Neural cell (in vitro differentiated cells): ENCODE results near the gene FSIP2. TPM values are rescaled to one million over a fixed set of nuclear protein-coding genes. Genes with fewer than 3 reads are reported as not detected.

ENCODE experiments used
- H2AFZ ChIP-seq: fragments of 200-600, 300-800 bp; sonication (generic), shearing (Covaris generic); 2 replicates; pipeline ENCODE4 v1.6.0; 2014; ENCODE audit warnings: low read depth, mild to moderate bottlenecking, antibody characterized with exemption, low read length, moderate library complexity
- H3F3A ChIP-seq: fragments of 200-600 bp; shearing (Covaris generic); 2 replicates; pipeline ENCODE4 v1.6.1; 2016; ENCODE audit warnings: mild to moderate bottlenecking, moderate library complexity, mixed read lengths, antibody characterized with exemption, low read length; ENCODE audit not compliant: insufficient read depth, poor library complexity, severe bottlenecking
- H3K27ac ChIP-seq: fragments of 200-600, 300-800 bp; sonication (generic), shearing (Covaris generic); 2 replicates; pipeline ENCODE4 v1.5.1; 2014; ENCODE audit warnings: mild to moderate bottlenecking, low read length, moderate library complexity
- H3K27me3 ChIP-seq: fragments of 300-800, 200-600 bp; sonication (generic), shearing (Covaris generic); 2 replicates; pipeline ENCODE4 v1.6.0; 2014; ENCODE audit warnings: mild to moderate bottlenecking, low read depth, low read length, moderate library complexity; ENCODE audit not compliant: insufficient read depth
- H3K36me3 ChIP-seq: fragments of 300-800, 200-600 bp; sonication (generic), shearing (Covaris generic); 2 replicates; pipeline ENCODE4 v1.5.1; 2014; ENCODE audit warnings: mild to moderate bottlenecking, antibody characterized with exemption, low read length, moderate library complexity; ENCODE audit not compliant: insufficient read depth
- H3K4me2 ChIP-seq: fragments of 300-800, 200-600 bp; sonication (generic), shearing (Covaris generic); 2 replicates; pipeline ENCODE4 v1.6.0; 2014; ENCODE audit warnings: mild to moderate bottlenecking, low read length
- H3K4me3 ChIP-seq: fragments of 300-800, 200-600 bp; sonication (generic), shearing (Covaris generic); 2 replicates; pipeline ENCODE4 v1.5.1; 2014; ENCODE audit warnings: mild to moderate bottlenecking, low read length, moderate library complexity
- H3K79me2 ChIP-seq: fragments of 200-600 bp; shearing (Covaris generic); replicated peaks from 2 replicates; pipeline ENCODE4 v1.6.0; 2014; ENCODE audit warnings: mild to moderate bottlenecking, low read length, moderate library complexity; ENCODE audit not compliant: insufficient read depth
- H3K9ac ChIP-seq: fragments of 300-800, 200-600 bp; sonication (generic), shearing (Covaris generic); 2 replicates; pipeline ENCODE4 v1.6.1; 2016; ENCODE audit warnings: mild to moderate bottlenecking, low read length, mixed read lengths
- H3K9me2 ChIP-seq: fragments of 200-600 bp; shearing (Covaris generic); 2 replicates; pipeline ENCODE4 v1.6.1; 2016; ENCODE audit warnings: mild to moderate bottlenecking, low read length, mixed read lengths; ENCODE audit not compliant: insufficient read depth
- H3K9me3 ChIP-seq: fragments of 200-600, 300-800 bp; sonication (generic), shearing (Covaris generic); 2 replicates; pipeline ENCODE4 v1.6.1; 2016; ENCODE audit warnings: mild to moderate bottlenecking, mixed run types, low read length, moderate library complexity, mixed read lengths
- H4K20me1 ChIP-seq: fragments of 200-600 bp; shearing (Covaris generic); 2 replicates; pipeline ENCODE4 v1.6.1; 2016; ENCODE audit warnings: mild to moderate bottlenecking, mixed run types; ENCODE audit not compliant: insufficient read depth
- CTCF ChIP-seq: fragments of 450-650 bp; IDR thresholded peaks from 2 replicates; pipeline ENCODE4 v1.5.1; 2014; ENCODE audit warnings: antibody characterized with exemption, mild to moderate bottlenecking, moderate library complexity; ENCODE audit not compliant: poor library complexity, severe bottlenecking
- EP300 ChIP-seq: fragments of 450-650 bp; conservative IDR thresholded peaks from 2 replicates; pipeline ENCODE4 v1.6.1; 2014; ENCODE audit warnings: antibody characterized with exemption, mild to moderate bottlenecking, moderate library complexity; ENCODE audit not compliant: poor library complexity, severe bottlenecking
- EZH2 ChIP-seq: fragments of 200-600, 300-800 bp; shearing (Covaris generic), sonication (generic); IDR thresholded peaks from 2 replicates; pipeline ENCODE4 v1.6.1; 2014; ENCODE audit warnings: antibody characterized with exemption, low read length, borderline replicate concordance, mild to moderate bottlenecking; ENCODE audit not compliant: insufficient read depth, poor library complexity, severe bottlenecking
- MXI1 ChIP-seq: fragments of 450-650 bp; conservative IDR thresholded peaks from 2 replicates; pipeline ENCODE4 v1.6.1; 2014; ENCODE audit warnings: antibody characterized with exemption, mild to moderate bottlenecking; ENCODE audit not compliant: poor library complexity, severe bottlenecking
- POLR2AphosphoS5 ChIP-seq: IDR thresholded peaks from 2 replicates; pipeline ENCODE4 v1.6.1; 2012
- RAD21 ChIP-seq: fragments of 450-650 bp; conservative IDR thresholded peaks from 2 replicates; pipeline ENCODE4 v1.6.1; 2014; ENCODE audit warnings: antibody characterized with exemption, mild to moderate bottlenecking, moderate library complexity
- REST ChIP-seq: IDR thresholded peaks from 2 replicates; pipeline ENCODE4 v1.6.1; 2012; ENCODE audit warnings: borderline replicate concordance
- SMC3 ChIP-seq: fragments of 450-650 bp; conservative IDR thresholded peaks from 2 replicates; pipeline ENCODE4 v1.6.1; 2014; ENCODE audit warnings: antibody characterized with exemption, mild to moderate bottlenecking, moderate library complexity; ENCODE audit not compliant: poor library complexity
- TAF1 ChIP-seq: IDR thresholded peaks from 2 replicates; pipeline ENCODE4 v1.6.1; 2012; ENCODE audit warnings: low read depth
- polyA plus RNA-seq: library from polyadenylated mRNA; depleted of rRNA; stranded (reverse); fragments of >200 nt; gene quantifications from 2 replicates; pipeline ENCODE4 v1.2.3, GENCODE V29; 2014

Gene FSIP2
- polyA plus RNA-seq, 1 donor from 2014 or later, result 11.0 TPM

- no peak overlapping the region for H3K4me3 ChIP-seq
- no peaks in the 10 kb centered on the region for H3K36me3 ChIP-seq
- no peak overlapping the region for H3K9ac ChIP-seq
- no peaks in the 10 kb centered on the region for H3K9me2 ChIP-seq
- no peak for TF ChIP-seq CTCF
- no peak for TF ChIP-seq POLR2AphosphoS5
- no peak for TF ChIP-seq MXI1
- no peak for TF ChIP-seq SMC3
- no peak for TF ChIP-seq RAD21
- no peaks in the 10 kb centered on the region for H4K20me1 ChIP-seq
- H3F3A ChIP-seq, result no peaks in the 10 kb centered on the region
- H3K27ac ChIP-seq, result no peak overlapping the region
- no peak overlapping the region for H2AFZ ChIP-seq
- H3K79me2 ChIP-seq, result no peaks in the 10 kb centered on the region
- no peaks in the 10 kb centered on the region for H3K27me3 ChIP-seq
- no peak overlapping the region for H3K4me2 ChIP-seq
- no peaks in the 10 kb centered on the region for H3K9me3 ChIP-seq
These were observed 85.2 kb downstream of the FSIP2 start for GRCh38 chr2:185823773-185824172.

GRCh38 chr2:185825557-185825956 lies 87.0 kb downstream of the FSIP2 start:
- H3F3A ChIP-seq, result no peaks in the 10 kb centered on the region
- H2AFZ ChIP-seq, result no peak overlapping the region
- no peaks in the 10 kb centered on the region for H3K36me3 ChIP-seq
- H3K4me3 ChIP-seq, result no peak overlapping the region
- no peaks in the 10 kb centered on the region for H3K27me3 ChIP-seq
- no peak for TF ChIP-seq POLR2AphosphoS5
- TF ChIP-seq TAF1, result no peak
- H3K79me2 ChIP-seq, result no peaks in the 10 kb centered on the region
- no peak overlapping the region for H3K9ac ChIP-seq
- no peaks in the 10 kb centered on the region for H3K9me3 ChIP-seq
- H3K4me2 ChIP-seq, result no peak overlapping the region
- no peaks in the 10 kb centered on the region for H4K20me1 ChIP-seq
- no peaks in the 10 kb centered on the region for H3K9me2 ChIP-seq
- no peak overlapping the region for H3K27ac ChIP-seq

- Histone ChIP-seq H3F3A (no peaks in the 10 kb centered on the region), H2AFZ (no peak overlapping the region)
These were observed 89.7 kb downstream of the FSIP2 start for GRCh38 chr2:185828326-185828725.

More at GRCh38 chr2:185828326-185828725, 89.7 kb downstream of the FSIP2 start:
- Histone ChIP-seq H3K79me2 (no peaks in the 10 kb centered on the region), H3K36me3 (no peaks in the 10 kb centered on the region), H3K9me3 (no peaks in the 10 kb centered on the region), H3K4me3 (no peak overlapping the region), H3K27me3 (no peaks in the 10 kb centered on the region), H3K27ac (no peak overlapping the region), H3K9ac (no peak overlapping the region), H3K4me2 (no peak overlapping the region), H3K9me2 (no peaks in the 10 kb centered on the region), H4K20me1 (no peaks in the 10 kb centered on the region)
- TF ChIP-seq CTCF (no peak), SMC3 (no peak), TAF1 (no peak), RAD21 (no peak), REST (no peak), POLR2AphosphoS5 (no peak), EP300 (no peak), MXI1 (no peak), EZH2 (no peak)
